NCI-H345 treated with DMSO at 0.1 percent for 48 hours (cell line): ENCODE results near the gene KCNN1.
"Not testable (repeated sequence)": the region's sequence is repeated elsewhere in the genome, so short reads cannot be mapped to it uniquely, and the experiment has no call there.

Source experiments
- DNase-seq: peaks from one replicate; lab custom pipeline; 2025; ENCODE audit not compliant: unreplicated experiment; lab: John Stamatoyannopoulos, UW

The KCNN1 gene

GRCh38 chr19:17966550-17967256 lies at the start of gene KCNN1:
KCNN1 (plus strand) TSS chr19:17967107; CDS start chr19:17973889, 6,782 bp downstream.
- DNase-seq = no peak

- DNase-seq = not testable (repeated sequence)
Observed at GRCh38 chr19:17918151-17918550, 48.8 kb upstream of the KCNN1 start.

GRCh38 chr19:17919122-17919521 lies 47.8 kb upstream of the KCNN1 start:
- DNase-seq = not testable (repeated sequence)

- no peak for DNase-seq
Observed at GRCh38 chr19:17920527-17920926, 46.4 kb upstream of the KCNN1 start.

- no peak for DNase-seq
Observed at GRCh38 chr19:17922138-17922537, 44.8 kb upstream of the KCNN1 start.

- DNase-seq = no peak
Observed at GRCh38 chr19:17926044-17926443, 40.9 kb upstream of the KCNN1 start.

- DNase-seq = no peak
Observed at GRCh38 chr19:17929056-17929455, 37.9 kb upstream of the KCNN1 start.

GRCh38 chr19:17931532-17932191 lies 35.2 kb upstream of the KCNN1 start:
- no peak for DNase-seq

GRCh38 chr19:17932485-17933338 lies 34.2 kb upstream of the KCNN1 start, which contains the start of gene CCDC124:
CCDC124 (plus strand) TSS chr19:17933015; CDS start chr19:17936421, 3,406 bp downstream.
- peak; percentile 81 for DNase-seq

- no peak for DNase-seq
Observed at GRCh38 chr19:17933414-17934129, 33.3 kb upstream of the KCNN1 start.

GRCh38 chr19:17936379-17936778 lies 30.5 kb upstream of the KCNN1 start:
- DNase-seq = no peak

- no peak for DNase-seq
Observed at GRCh38 chr19:17937371-17937900, 29.5 kb upstream of the KCNN1 start.

GRCh38 chr19:17938092-17938845 lies 28.6 kb upstream of the KCNN1 start:
- DNase-seq = peak; percentile 3

- DNase-seq = no peak
Observed at GRCh38 chr19:17942181-17942580, 24.7 kb upstream of the KCNN1 start.

GRCh38 chr19:17942582-17943273 lies 24.2 kb upstream of the KCNN1 start:
- no peak for DNase-seq

GRCh38 chr19:17943274-17944221 lies 23.4 kb upstream of the KCNN1 start:
- DNase-seq = no peak

- DNase-seq = no peak
Observed at GRCh38 chr19:17944301-17944700, 22.6 kb upstream of the KCNN1 start.
